ENCODE data around the gene COQ4. TPM values are rescaled to one million over a fixed set of nuclear protein-coding genes. Genes with fewer than 3 reads are reported as not detected.

Gene COQ4
- total and polyA plus RNA-seq, 2 experiments from 2014 or later: 35.3 to 37.0 TPM

GRCh38 chr9:128375865-128376264, 53.2 kb downstream of the COQ4 start:
- Mint-ChIP-seq H3K4me3 (no peak overlapping the region; the same call in 2 of the 3 replicates), H3K9me3 (no peaks in the 10 kb centered on the region), H3K27ac (no peak overlapping the region), H3K27me3 (ENCODE audit: insufficient read depth, low read depth, poor library complexity) (peaks cover 14% of the 10 kb centered on the region), H3K4me1 (peaks cover 20% of the 10 kb centered on the region), H3K36me3 (ENCODE audit: low read depth) (peaks cover 16% of the 10 kb centered on the region)
- H3K4me3 ChIP-seq: no peak overlapping the region
- H4K20me1 ChIP-seq (replicated peaks; ENCODE audit: insufficient read depth): peaks cover 16% of the 10 kb centered on the region
- peaks cover 37% of the 10 kb centered on the region for H3K79me2 ChIP-seq (replicated peaks; ENCODE audit: insufficient read depth)
- H3K27ac ChIP-seq (ENCODE audit: low read depth): no peak overlapping the region
- peaks cover 9% of the 10 kb centered on the region for H3K4me1 ChIP-seq (ENCODE audit: insufficient read depth)
- DNase-seq (ENCODE audit: low spot score) (no peak), ATAC-seq (no peak)
- H2AFZ ChIP-seq: no peak overlapping the region
- 0 out of 2 replicates have a peak, but pooled peaks cover 8% of the 10 kb centered on the region for H3F3A ChIP-seq (replicated peaks; ENCODE audit: low read depth)
- H3K9me2 ChIP-seq (ENCODE audit: insufficient read depth): no peaks in the 10 kb centered on the region
- no peak for TF ChIP-seq ZNF114 (CRISPR knock-in tag; IDR thresholded peaks at IDR 0.05)
- no peak for TF ChIP-seq JUNB (IDR thresholded peaks at IDR 0.05; ENCODE audit: unreplicated experiment)
- TF ChIP-seq EZH2phosphoT487 (IDR thresholded peaks at IDR 0.05; ENCODE audit: unreplicated experiment): no peak
- TF ChIP-seq ZNF462 (CRISPR knock-in tag; IDR thresholded peaks at IDR 0.05): no peak
- no peak for TF ChIP-seq CREB1 (CRISPR knock-in tag; IDR thresholded peaks at IDR 0.05; ENCODE audit: low read depth)
- TF ChIP-seq CTCF (conservative IDR thresholded peaks at IDR 0.05; ENCODE audit: low read depth in 2 of 2): no peak
- TF ChIP-seq ETS1 (IDR thresholded peaks at IDR 0.05): no peak
- peaks cover 7% of the 10 kb centered on the region; the same call in 1 of the 2 replicates for H3K27me3 ChIP-seq (ENCODE audit: insufficient read depth)
- H3K36me3 ChIP-seq (ENCODE audit: insufficient read depth): peaks cover 6% of the 10 kb centered on the region; the same call in 1 of the 2 replicates
- H3K4me2 ChIP-seq: no peak overlapping the region
